Activated CD8-positive, alpha-beta T cell treated with anti-CD3 and anti-CD28 coated beads for 36 hours (primary cell): ENCODE measurements around the gene EIF4E1B. TPM values are rescaled to one million over a fixed set of nuclear protein-coding genes. Genes with fewer than 3 reads are reported as not detected.
A peak's percentile ranks its signal among the peaks of the same experiment; 100 is the strongest.

Source experiments
- ATAC-seq: fragments of 200-7000 bp; cut with Tn5 transposase; one replicate; pipeline ENCODE4 v1.10.0; 2021; ENCODE audit warnings: mild to moderate bottlenecking, moderate library complexity
- CTCF ChIA-PET: fragments of 350-600 bp; sonication (Branson Sonifier 250); formaldehyde crosslinking; loops from one replicate; lab custom pipeline; 2021; ENCODE audit warnings: antibody characterized with exemption; lab: Charles Lee
- POLR2A ChIA-PET: fragments of 350-600 bp; sonication (Branson Sonifier 250); formaldehyde crosslinking; loops from one replicate; lab custom pipeline; 2021; ENCODE audit warnings: antibody characterized with exemption; lab: Charles Lee
- DNase-seq: peaks from one replicate; pipeline ENCODE4 v3.0.0-alpha.2; 2020
- H3K27ac Mint-ChIP-seq: one replicate; pipeline ENCODE4 v1.8.0; 2021; ENCODE audit warnings: mild to moderate bottlenecking, mixed read lengths
- H3K27me3 Mint-ChIP-seq: one replicate; pipeline ENCODE4 v1.8.0; 2021; ENCODE audit warnings: mixed read lengths
- H3K36me3 Mint-ChIP-seq: one replicate; pipeline ENCODE4 v1.8.0; 2021; ENCODE audit warnings: low read depth, mixed read lengths
- H3K4me1 Mint-ChIP-seq: one replicate; pipeline ENCODE4 v1.8.0; 2021; ENCODE audit warnings: low read depth, mixed read lengths
- H3K4me3 Mint-ChIP-seq: one replicate; pipeline ENCODE4 v1.8.0; 2021; ENCODE audit warnings: mild to moderate bottlenecking, moderate library complexity, mixed read lengths
- H3K9me3 Mint-ChIP-seq: one replicate; pipeline ENCODE4 v1.8.0; 2021; ENCODE audit warnings: mixed read lengths
- intact Hi-C: fragments of 100-400 bp; cut with micrococcal nuclease; formaldehyde crosslinking; loops from one replicate; pipeline ENCODE4 v1.10.0; 2022
- total RNA-seq, 2 experiments: library from RNA; stranded (reverse); gene quantifications; one replicate each; pipeline ENCODE4 v1.2.3, GENCODE V29; 2021
- TF ChIP-seq, protein P1 (sequence below): fragments of 200-600 bp; IDR thresholded peaks from one replicate; pipeline ENCODE4 v1.8.0; 2022; ENCODE audit warnings: antibody characterized with exemption, mild to moderate bottlenecking

Gene EIF4E1B
- total RNA-seq, 2 experiments from 2014 or later: not detected

GRCh38 chr5:176603091-176603490, 27.4 kb upstream of the EIF4E1B start:
- Mint-ChIP-seq H3K9me3 (no peaks in the 10 kb centered on the region), H3K4me3 (no peak overlapping the region), H3K4me1 (peaks cover 3% of the 10 kb centered on the region), H3K27me3 (peaks cover 5% of the 10 kb centered on the region), H3K36me3 (no peaks in the 10 kb centered on the region), H3K27ac (no peak overlapping the region)
- intact Hi-C loops: no loop called here
- TF ChIP-seq, protein P1, sequence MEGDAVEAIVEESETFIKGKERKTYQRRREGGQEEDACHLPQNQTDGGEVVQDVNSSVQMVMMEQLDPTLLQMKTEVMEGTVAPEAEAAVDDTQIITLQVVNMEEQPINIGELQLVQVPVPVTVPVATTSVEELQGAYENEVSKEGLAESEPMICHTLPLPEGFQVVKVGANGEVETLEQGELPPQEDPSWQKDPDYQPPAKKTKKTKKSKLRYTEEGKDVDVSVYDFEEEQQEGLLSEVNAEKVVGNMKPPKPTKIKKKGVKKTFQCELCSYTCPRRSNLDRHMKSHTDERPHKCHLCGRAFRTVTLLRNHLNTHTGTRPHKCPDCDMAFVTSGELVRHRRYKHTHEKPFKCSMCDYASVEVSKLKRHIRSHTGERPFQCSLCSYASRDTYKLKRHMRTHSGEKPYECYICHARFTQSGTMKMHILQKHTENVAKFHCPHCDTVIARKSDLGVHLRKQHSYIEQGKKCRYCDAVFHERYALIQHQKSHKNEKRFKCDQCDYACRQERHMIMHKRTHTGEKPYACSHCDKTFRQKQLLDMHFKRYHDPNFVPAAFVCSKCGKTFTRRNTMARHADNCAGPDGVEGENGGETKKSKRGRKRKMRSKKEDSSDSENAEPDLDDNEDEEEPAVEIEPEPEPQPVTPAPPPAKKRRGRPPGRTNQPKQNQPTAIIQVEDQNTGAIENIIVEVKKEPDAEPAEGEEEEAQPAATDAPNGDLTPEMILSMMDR: no peak
- ATAC-seq (no peak), DNase-seq (no peak)
- ChIA-PET POLR2A (no interaction called here), CTCF (interaction anchor here (1.6 kb wide), 1 partner anchor 24 kb away, joined by 3 read pairs; no protein-coding TSS in a partner anchor)

- H3K27me3 Mint-ChIP-seq: peaks cover 10% of the 10 kb centered on the region
- no peak overlapping the region for H3K4me3 Mint-ChIP-seq
- DNase-seq: no peak
- intact Hi-C loops: no loop called here
- ATAC-seq: no peak
- ChIA-PET CTCF (interaction anchor here (1.3 to 3.5 kb wide), 3 partner anchors 10 to 33 kb away, joined by 3 to 15 read pairs (median 5); no protein-coding TSS in a partner anchor), POLR2A (interaction anchor here (1.7 kb wide), 1 partner anchor 10 kb away, joined by 7 read pairs; no protein-coding TSS in a partner anchor)
- H3K36me3 Mint-ChIP-seq: no peaks in the 10 kb centered on the region
- H3K27ac Mint-ChIP-seq: no peak overlapping the region
- peaks cover 8% of the 10 kb centered on the region for H3K4me1 Mint-ChIP-seq
- no peaks in the 10 kb centered on the region for H3K9me3 Mint-ChIP-seq
- TF ChIP-seq, protein P1: no peak
Measured at GRCh38 chr5:176606032-176606431, 24.4 kb upstream of the EIF4E1B start.

GRCh38 chr5:176606875-176607274, 23.6 kb upstream of the EIF4E1B start:
- DNase-seq (no peak), ATAC-seq (no peak)
- H3K4me3 Mint-ChIP-seq: no peak overlapping the region
- peaks cover 11% of the 10 kb centered on the region for H3K4me1 Mint-ChIP-seq
- intact Hi-C loops: no loop called here
- CTCF ChIA-PET: interaction anchor here (1.3 to 3.5 kb wide), 4 partner anchors 11 to 34 kb away, joined by 3 to 15 read pairs (median 4); no protein-coding TSS in a partner anchor
- H3K9me3 Mint-ChIP-seq: no peaks in the 10 kb centered on the region
- POLR2A ChIA-PET: interaction anchor here (0.7 to 1.7 kb wide), 3 partner anchors 11 to 159 kb away, joined by 3 to 7 read pairs (median 4); partner anchors contain the start of gene FAF2
- TF ChIP-seq, protein P1: no peak
- H3K36me3 Mint-ChIP-seq: no peaks in the 10 kb centered on the region
- peaks cover 16% of the 10 kb centered on the region for H3K27me3 Mint-ChIP-seq
- no peak overlapping the region for H3K27ac Mint-ChIP-seq

DNA sequence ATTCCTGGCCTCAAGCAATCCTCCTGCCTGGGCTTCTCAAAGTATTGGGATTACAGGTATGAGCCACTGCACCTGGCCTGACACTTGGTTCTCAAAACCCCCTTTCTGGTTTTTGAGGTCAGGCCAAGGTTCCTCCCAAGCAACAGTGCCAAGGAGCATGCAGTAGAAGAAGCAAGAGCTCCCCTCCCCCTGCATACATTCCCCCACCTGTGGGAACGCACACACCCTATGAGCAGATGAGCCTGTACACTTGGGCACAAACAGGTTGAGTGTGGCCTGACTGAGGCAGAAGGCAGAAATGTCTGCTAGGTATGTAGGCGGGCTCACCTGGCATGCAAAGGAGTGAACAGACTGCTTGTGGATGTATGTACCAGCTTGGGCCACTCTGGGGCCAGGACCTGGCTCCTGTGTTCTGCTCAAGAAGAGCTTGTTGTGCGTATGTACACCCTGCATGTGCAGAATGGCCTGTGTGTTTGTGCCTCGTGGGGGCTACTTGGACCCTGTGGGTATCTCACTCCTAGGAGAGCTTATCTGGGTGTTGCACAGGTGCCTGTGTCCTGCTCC, 22.3 kb upstream of the EIF4E1B start:
- no peak overlapping the region for H3K27ac Mint-ChIP-seq
- TF ChIP-seq, protein P1: no peak
- H3K36me3 Mint-ChIP-seq: no peaks in the 10 kb centered on the region
- H3K4me1 Mint-ChIP-seq: peaks cover 11% of the 10 kb centered on the region
- no peaks in the 10 kb centered on the region for H3K9me3 Mint-ChIP-seq
- ChIA-PET POLR2A (interaction anchor here (0.6 to 1.4 kb wide), 5 partner anchors 11 to 358 kb away, joined by 3 to 5 read pairs (median 3); partner anchors contain the start of gene FAF2), CTCF (interaction anchor here (0.9 to 2.4 kb wide), 5 partner anchors 12 to 53 kb away, joined by 3 to 6 read pairs (median 3); no protein-coding TSS in a partner anchor)
- no peak for ATAC-seq
- DNase-seq: no peak
- intact Hi-C loops: no loop called here
- peaks cover 24% of the 10 kb centered on the region for H3K27me3 Mint-ChIP-seq
- peak overlapping the region; percentile 80 for H3K4me3 Mint-ChIP-seq
